Heart left ventricle (tissue), 16 donors: ENCODE measurements around the gene VN1R4. TPM values are rescaled to one million over a fixed set of nuclear protein-coding genes. Genes with fewer than 3 reads are reported as not detected.
A peak's percentile ranks its signal among the peaks of the same experiment; 100 is the strongest.
"Not testable (repeated sequence)": the region's sequence is repeated elsewhere in the genome, so short reads cannot be mapped to it uniquely, and the experiment has no call there.

ENCODE experiments used
- ATAC-seq, 4 donors: fragments of 200-7000 bp; cut with Tn5 transposase; one replicate each; pipeline ENCODE4 v1.9.1; 2020 to 2022; ENCODE audit warnings: moderate library complexity in 4 of 4, mild to moderate bottlenecking in 3 of 4, moderate number of reproducible peaks in 1 of 4
- DNase-seq, 5 donors: peaks; one replicate each; pipeline ENCODE4 v3.0.0-alpha.2; 2020
- H3K27ac ChIP-seq, 12 donors: fragments of 200-600 bp; sonication (generic) in 4 of 12; one replicate each; pipeline versions ENCODE4 v1.5.0 to v1.8.0; 2016 to 2022; ENCODE audit warnings: mild to moderate bottlenecking in 2 of 12
- H3K27me3 ChIP-seq, 9 donors: fragments of 200-600 bp; sonication (generic) in 2 of 9; one replicate each; pipeline versions ENCODE4 v1.5.1 to v1.8.0; 2016 to 2022; ENCODE audit warnings: mild to moderate bottlenecking in 3 of 9
- H3K36me3 ChIP-seq, 9 donors: fragments of 200-600 bp; sonication (generic) in 2 of 9; one replicate each; pipeline versions ENCODE4 v1.5.0 to v1.8.0; 2018 to 2022; ENCODE audit warnings: mild to moderate bottlenecking in 2 of 9
- H3K4me1 ChIP-seq, 12 donors: fragments of 200-600 bp; sonication (generic) in 4 of 12; one replicate each; pipeline versions ENCODE4 v1.5.0 to v1.8.0; 2016 to 2022; ENCODE audit warnings: mild to moderate bottlenecking in 3 of 12
- H3K4me3 ChIP-seq, 12 donors: fragments of 200-600 bp; sonication (generic) in 4 of 12; one replicate each; pipeline versions ENCODE4 v1.5.0 to v1.8.0; 2017 to 2022; ENCODE audit warnings: mild to moderate bottlenecking in 9 of 12, moderate library complexity in 4 of 12
- H3K9me3 ChIP-seq, 12 donors: fragments of 200-600 bp; sonication (generic) in 4 of 12; one replicate each; pipeline versions ENCODE4 v1.5.0 to v1.8.0; 2016 to 2022; ENCODE audit warnings: mild to moderate bottlenecking in 1 of 12
- POLR2A ChIP-seq, 2 donors: fragments of 450-650 bp; IDR thresholded peaks; one replicate each; pipeline ENCODE4 v1.6.1; 2017; ENCODE audit warnings: antibody characterized with exemption in 2 of 2, mild to moderate bottlenecking in 2 of 2, moderate library complexity in 2 of 2
- WGBS, 4 donors: extraction: QIAGEN DNeasy Blood & Tissue Kit in 2 of 4; methylation state at CpG; one replicate each; pipeline versions ENCODE4 v1.1.5 to v1.1.7; 2013 to 2018; 5-methylcytosine and 5-hydroxymethylcytosine counted together
- intact Hi-C, 10 donors: fragments of 100-400 bp; cut with DNase I; formaldehyde crosslinking; loops; one replicate each; pipeline versions ENCODE4 v1.11.1 to v1.14.2; 2022
- long read RNA-seq, 3 donors: library from polyadenylated mRNA; unstranded; transcript quantifications; one replicate each; pipeline ENCODE4 v2.0.0, GENCODE V29; 2020 to 2021
- polyA plus RNA-seq, 2 donors: library from polyadenylated mRNA; stranded (reverse); fragments of 200-250 nt; gene quantifications; one replicate each; pipeline ENCODE4 v1.2.3, GENCODE V29; 2013
- total RNA-seq, 9 donors: library from RNA; depleted of rRNA in 2 of 9; stranded (reverse); fragments of >200 nt in 2 of 9; fragmentation: NEBNext Ultra II Directional in 3 of 9; extraction: Animal tissue kit (Norgen Biotek cat#: 25700) in 3 of 9; gene quantifications; one replicate each; pipeline versions ENCODE4 v1.1.0 to v1.2.4, GENCODE V29; 2016 to 2023
- TF ChIP-seq, protein P1 (sequence below), 12 donors: fragments of 200-600 bp; sonication (generic) in 4 of 12; IDR thresholded peaks; one replicate each; pipeline versions ENCODE4 v1.5.0 to v1.8.0; 2018 to 2022; ENCODE audit warnings: antibody characterized with exemption in 12 of 12, mild to moderate bottlenecking in 5 of 12
- donor health status: ischemic (EF 13 %, LVEDD 7.1; RV severe dilation, severe dysfunction).
- donor health status: healthy with polysubstance abuse.
- donor health status: DM: no; HTN: yes; CAD: no.
- donor health status: DM: no; HTN: no; CAD: no.
- donor health status: ischemic (EF 25% LVEDD 6.9; RV normal size, moderate dysfunction).
- donor health status: ischemic (EF 25% LVEDD 5.7; RV mildly dilated, moderate dysfunction).
- donor health status: healthy.
- donor health status: DM: yes; HTN: yes; CAD: no.
- donor health status: ischemic (EF 35%, LVEDD 5.7; RV mildly dilated, moderate dysfunction).
- donor health status: nonischemic (EF 11% LVEDD 7.7; RV severe dilation, severe dysfunction).
- donor health status: DM: yes; HTN: yes; CAD: no.
- donor health status: PGD.
- donor health status: ischemic (EF 29% LVEDD 5.4; RV normal size, mild dysfunction).
- donor health status: nonischemic (EF 23%, LVEDD 6.1; RV moderate dilation, normal function).

The VN1R4 gene
- not detected for total RNA-seq
- not detected for polyA plus RNA-seq
- long read RNA-seq, donor 1 = 0 reads
- long read RNA-seq, donor 2 = 0 reads
- long read RNA-seq, donor 3 = 0 reads

DNA sequence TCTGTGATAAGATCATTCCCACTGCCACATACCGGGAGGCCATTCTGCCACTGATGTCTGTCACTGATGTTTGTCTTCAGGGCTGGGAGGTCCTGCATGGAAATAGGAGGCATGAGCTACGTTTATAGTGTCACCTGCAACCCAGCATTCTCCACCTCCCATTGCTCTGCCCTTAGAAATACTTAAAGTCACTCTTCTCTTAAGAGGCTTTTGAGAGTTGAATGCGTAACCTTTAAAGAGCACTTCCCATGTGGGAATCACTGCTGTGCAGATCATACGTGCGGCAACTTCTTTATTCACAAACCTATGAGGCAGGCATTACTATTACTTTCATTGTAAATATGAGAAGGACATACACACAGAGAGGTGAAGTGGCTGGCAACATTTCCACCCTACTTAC lies at the start of gene VN1R4:
Gene VN1R4, minus strand, starts transcription at position 101 of the 400 bp plus-strand sequence. Its CDS starts 58 bp downstream, at position 43.
- H3K4me3 ChIP-seq, H3K36me3 ChIP-seq, H3K4me1 ChIP-seq, DNase-seq, intact Hi-C loops, ATAC-seq, H3K27ac ChIP-seq, H3K9me3 ChIP-seq: not testable (repeated sequence)
- peaks cover 0 to 30% (median 0%) of the 10 kb centered on the region in 9 donors for H3K27me3 ChIP-seq
- WGBS, 4 donors = 70 to 100% (median 82%) methylated on average over 2 to 5 of the region's 5 CpGs

DNA sequence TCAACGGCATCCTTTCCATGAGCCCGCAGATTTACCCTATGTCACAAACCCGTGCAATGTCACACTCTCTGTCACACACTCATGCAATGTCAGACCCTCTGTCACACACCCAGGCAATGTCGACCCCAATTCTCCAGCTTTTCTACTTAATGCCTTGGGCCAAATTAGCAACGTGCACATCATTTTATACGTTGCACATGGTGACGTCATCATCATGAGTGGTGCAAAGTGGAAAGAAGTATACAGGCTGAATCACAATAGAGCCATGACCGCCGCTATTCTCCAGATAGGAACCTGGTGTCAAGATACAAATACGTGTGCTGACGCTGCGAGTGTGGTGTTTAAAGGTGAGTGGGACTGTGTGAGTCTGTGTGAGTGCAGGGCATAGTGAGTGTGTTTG lies 44.4 kb upstream of the VN1R4 start:
- no peaks in the 10 kb centered on the region for H3K36me3 ChIP-seq
- WGBS, 4 donors = 69 to 73% (median 71%) methylated on average over 12 of the region's 12 CpGs
- ATAC-seq = no peak
- TF ChIP-seq POLR2A (IDR thresholded peaks at IDR 0.05) = no peak
- TF ChIP-seq, protein P1, sequence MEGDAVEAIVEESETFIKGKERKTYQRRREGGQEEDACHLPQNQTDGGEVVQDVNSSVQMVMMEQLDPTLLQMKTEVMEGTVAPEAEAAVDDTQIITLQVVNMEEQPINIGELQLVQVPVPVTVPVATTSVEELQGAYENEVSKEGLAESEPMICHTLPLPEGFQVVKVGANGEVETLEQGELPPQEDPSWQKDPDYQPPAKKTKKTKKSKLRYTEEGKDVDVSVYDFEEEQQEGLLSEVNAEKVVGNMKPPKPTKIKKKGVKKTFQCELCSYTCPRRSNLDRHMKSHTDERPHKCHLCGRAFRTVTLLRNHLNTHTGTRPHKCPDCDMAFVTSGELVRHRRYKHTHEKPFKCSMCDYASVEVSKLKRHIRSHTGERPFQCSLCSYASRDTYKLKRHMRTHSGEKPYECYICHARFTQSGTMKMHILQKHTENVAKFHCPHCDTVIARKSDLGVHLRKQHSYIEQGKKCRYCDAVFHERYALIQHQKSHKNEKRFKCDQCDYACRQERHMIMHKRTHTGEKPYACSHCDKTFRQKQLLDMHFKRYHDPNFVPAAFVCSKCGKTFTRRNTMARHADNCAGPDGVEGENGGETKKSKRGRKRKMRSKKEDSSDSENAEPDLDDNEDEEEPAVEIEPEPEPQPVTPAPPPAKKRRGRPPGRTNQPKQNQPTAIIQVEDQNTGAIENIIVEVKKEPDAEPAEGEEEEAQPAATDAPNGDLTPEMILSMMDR (IDR thresholded peaks at IDR 0.05) = no peak
- DNase-seq = no peak
- intact Hi-C loops = no loop called here
- H3K9me3 ChIP-seq = no peaks in the 10 kb centered on the region
- peaks cover 0 to 70% (median 23%) of the 10 kb centered on the region in 9 donors for H3K27me3 ChIP-seq
- H3K4me3 ChIP-seq = no peak overlapping the region
- H3K4me1 ChIP-seq = peaks cover 0 to 5% (median 0%) of the 10 kb centered on the region in 12 donors
- no peak overlapping the region for H3K27ac ChIP-seq

GRCh38 chr19:53311044-53311443 lies 43.5 kb upstream of the VN1R4 start:
- Histone ChIP-seq H3K36me3 (no peaks in the 10 kb centered on the region), H3K27me3 (peaks cover 0 to 69% (median 26%) of the 10 kb centered on the region in 9 donors), H3K4me3 (no peak overlapping the region), H3K9me3 (no peaks in the 10 kb centered on the region), H3K27ac (no peak overlapping the region), H3K4me1 (peaks cover 0 to 5% (median 0%) of the 10 kb centered on the region in 12 donors)
- TF ChIP-seq POLR2A (IDR thresholded peaks at IDR 0.05) = no peak
- TF ChIP-seq, protein P1 (IDR thresholded peaks at IDR 0.05) = no peak
- 43 to 57% (median 49%) methylated on average over 11 of the region's 11 CpGs for whole genome bisulfite sequencing, 4 donors
- intact Hi-C loops = no loop called here
- DNase-seq = no peak
- no peak for ATAC-seq

DNA sequence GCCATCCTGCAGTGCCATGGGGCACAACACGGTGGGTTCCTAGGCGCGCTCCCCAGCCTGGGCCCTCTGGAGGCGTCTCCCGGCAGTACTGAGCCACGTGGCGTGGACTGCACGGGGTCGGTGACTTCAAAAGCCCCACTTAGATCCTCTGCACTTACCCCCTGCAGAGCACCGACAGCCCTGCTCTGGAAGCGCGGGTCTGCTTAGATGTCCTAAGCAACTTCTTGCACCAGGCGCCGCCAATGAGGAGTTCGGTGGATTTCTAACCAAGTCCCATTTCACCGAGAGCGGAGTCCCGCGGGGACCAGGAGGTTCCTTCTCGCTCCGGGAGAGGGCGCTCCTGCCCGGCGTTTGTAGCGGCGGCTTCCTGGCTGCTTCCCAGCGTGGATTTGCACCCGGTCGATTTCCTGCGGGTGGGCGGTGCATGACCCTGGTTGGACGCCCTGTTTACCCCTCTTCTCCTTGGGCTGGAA lies 40.9 kb upstream of the VN1R4 start:
- DNase-seq = peak in 1 of 5 donors; percentile 26
- H3K4me1 ChIP-seq = peaks cover 0 to 5% (median 0%) of the 10 kb centered on the region in 12 donors
- H3K4me3 ChIP-seq = peak overlapping the region in 1 of 12 donors; percentile 16
- WGBS, 4 donors = 3 to 11% (median 4%) methylated on average over 7 to 32 of the region's 32 CpGs
- H3K9me3 ChIP-seq = no peaks in the 10 kb centered on the region
- intact Hi-C loops = no loop called here
- H3K36me3 ChIP-seq = no peaks in the 10 kb centered on the region
- TF ChIP-seq, protein P1 (IDR thresholded peaks at IDR 0.05) = peak in 11 of 12 donors; percentile 10 to 64 (median 48)
- no peak for TF ChIP-seq POLR2A (IDR thresholded peaks at IDR 0.05)
- ATAC-seq = peak in 1 of 4 donors; percentile 15
- no peak overlapping the region for H3K27ac ChIP-seq
- peaks cover 0 to 70% (median 24%) of the 10 kb centered on the region in 9 donors for H3K27me3 ChIP-seq

- H3K27me3 ChIP-seq = peaks cover 0 to 25% (median 0%) of the 10 kb centered on the region in 9 donors
- intact Hi-C loops, H3K27ac ChIP-seq, H3K4me3 ChIP-seq, ATAC-seq, H3K4me1 ChIP-seq, H3K9me3 ChIP-seq, DNase-seq, H3K36me3 ChIP-seq: not testable (repeated sequence)
- WGBS, 4 donors = 60% methylated on average over 1 to 2 of the region's 8 CpGs; no CpG with 5 or more reads in 2 of the 4 donors
These were observed 33.8 kb upstream of the VN1R4 start for GRCh38 chr19:53301341-53301740.
